NCI-H1694 treated with DMSO at 0.1 percent for 48 hours (cell line): ENCODE measurements around the gene MTA1.

Experiments used
- DNase-seq: peaks from one replicate; lab custom pipeline; 2025; lab: John Stamatoyannopoulos, UW

The MTA1 gene

GRCh38 chr14:105476831-105477659 is 57.4 kb downstream of the MTA1 start:
- DNase-seq, result no peak

DNA sequence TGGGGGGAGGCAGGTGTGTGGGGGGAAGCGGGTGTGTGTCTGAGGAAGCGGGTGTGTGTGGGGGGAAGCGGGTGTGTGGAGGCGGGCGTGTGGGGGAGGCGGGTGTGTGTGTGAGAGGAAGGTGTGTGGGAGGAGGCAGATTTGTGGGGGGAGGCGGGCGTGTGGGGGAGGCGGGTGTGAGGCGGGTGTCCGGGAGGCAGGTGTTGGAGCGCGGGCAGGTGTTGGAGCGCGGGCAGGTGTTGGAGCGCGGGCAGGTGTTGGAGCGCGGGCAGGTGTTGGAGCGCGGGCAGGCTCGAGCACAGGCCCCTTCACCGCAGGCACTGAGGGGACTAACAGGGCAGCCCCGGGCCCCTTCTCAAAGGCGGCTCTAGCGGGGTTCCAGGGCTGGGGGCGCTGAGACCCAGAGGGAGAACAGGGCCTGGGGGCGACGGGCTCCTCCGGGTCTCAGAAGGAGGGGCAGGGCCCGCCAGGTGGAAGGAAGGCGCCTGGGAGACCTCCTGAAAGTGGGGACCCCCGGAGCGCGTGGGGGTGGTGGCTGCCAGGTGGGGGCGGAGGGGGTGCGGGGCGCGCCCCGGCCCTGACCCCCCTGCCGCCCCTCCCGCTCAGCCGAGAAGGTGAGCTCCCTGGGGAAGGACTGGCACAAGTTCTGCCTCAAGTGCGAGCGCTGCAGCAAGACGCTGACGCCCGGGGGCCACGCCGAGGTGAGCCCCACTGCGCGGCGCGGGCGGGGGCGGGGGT is 58.2 kb downstream of the MTA1 start:
- DNase-seq, result no peak

GRCh38 chr14:105478398-105479251 is 59.0 kb downstream of the MTA1 start:
- DNase-seq, result no peak

- DNase-seq, result no peak
Observed at GRCh38 chr14:105479431-105480158, 60.0 kb downstream of the MTA1 start.

DNA sequence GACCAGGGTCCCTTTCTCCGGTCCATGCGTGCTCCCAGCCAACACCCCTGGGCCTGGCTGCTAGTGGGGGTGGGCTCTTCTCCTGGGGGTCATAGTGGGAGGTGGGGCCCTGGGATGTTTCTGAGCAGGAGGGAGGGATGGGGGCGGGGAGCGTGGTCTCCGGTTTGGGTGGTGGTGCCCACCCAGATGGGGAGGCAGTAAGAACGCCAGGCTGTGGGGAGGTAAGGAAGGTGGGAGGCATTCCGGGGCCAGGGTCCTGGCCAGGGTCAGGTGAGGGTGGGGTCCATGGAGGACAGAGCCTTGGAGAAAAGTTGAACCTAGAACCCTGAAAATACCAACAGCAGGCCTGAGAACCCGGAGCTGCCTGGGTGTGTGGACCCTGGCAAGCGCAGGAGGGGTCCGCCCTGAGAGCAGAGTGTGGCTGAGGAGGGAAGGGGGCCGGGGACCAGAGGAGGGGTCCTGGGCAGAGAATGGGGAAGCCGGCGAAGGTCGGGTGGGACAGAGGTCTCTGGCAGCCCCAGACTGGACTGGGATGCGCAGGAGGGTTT is 60.6 kb downstream of the MTA1 start:
- no peak for DNase-seq

GRCh38 chr14:105480807-105481801 is 61.5 kb downstream of the MTA1 start:
- DNase-seq, result peak; percentile 87

DNA sequence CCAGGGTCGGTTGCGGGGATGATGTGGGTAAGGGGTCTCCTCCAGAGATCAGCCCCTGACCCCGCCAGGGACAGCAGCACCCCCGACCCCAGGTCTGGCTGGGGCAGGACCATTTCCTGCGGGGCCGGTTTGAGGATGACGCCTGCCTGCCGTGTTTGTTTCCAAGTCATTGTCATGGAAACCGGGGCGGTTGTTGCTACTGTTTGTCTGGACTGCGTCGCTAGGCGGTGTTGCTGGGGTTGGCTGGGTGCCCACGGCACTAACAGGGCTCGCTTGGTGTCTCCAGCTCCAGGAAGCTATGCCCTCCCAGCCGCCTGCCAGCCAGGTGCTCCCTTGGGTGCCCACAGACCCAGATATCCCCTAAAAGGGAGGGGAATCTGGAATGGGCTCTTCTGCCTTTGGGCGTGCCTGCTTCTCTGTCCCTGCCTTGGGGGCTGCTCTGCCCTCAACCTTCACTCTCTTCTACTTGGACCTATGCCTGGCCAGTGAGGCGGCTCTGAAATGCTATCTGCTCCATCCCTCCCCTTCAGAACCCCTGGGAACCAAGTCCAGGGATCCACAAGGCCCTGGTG is 62.3 kb downstream of the MTA1 start:
- DNase-seq, result peak; percentile 98

DNA sequence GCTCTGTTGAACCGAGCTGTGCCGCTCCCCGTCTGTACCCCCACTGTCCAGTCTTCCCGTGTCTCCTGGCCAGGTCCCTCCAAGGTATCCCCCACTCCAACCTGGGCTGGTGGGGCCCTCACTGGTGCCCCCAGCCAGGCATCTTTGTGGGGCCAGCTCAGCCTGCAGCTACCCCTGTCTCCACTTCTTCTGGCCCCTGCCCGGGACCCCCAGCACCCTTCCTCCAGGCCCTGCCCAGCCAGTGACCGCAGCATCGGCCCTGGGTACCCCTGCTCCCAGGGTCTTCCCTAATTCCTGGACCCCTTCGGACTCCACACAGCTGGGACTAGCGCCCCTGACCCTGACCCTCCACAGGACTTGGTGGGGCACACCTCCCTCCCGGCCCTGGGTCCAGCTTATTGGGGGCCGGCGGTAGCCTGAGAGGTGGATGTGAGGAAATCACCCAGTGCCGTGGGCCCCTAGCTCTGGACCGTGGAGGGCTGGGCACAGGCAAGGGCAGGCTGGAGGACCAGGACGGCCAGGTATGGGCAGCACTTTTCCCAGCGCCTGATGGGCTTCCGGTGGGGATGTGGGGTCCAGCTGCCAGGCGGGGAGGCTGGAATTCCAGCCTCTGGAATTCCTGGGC is 63.0 kb downstream of the MTA1 start:
- DNase-seq, result no peak

- no peak for DNase-seq
Observed at GRCh38 chr14:105483300-105484068, 63.9 kb downstream of the MTA1 start.

- DNase-seq, result no peak
Observed at GRCh38 chr14:105484069-105484996, 64.7 kb downstream of the MTA1 start.

- DNase-seq, result no peak
Observed at GRCh38 chr14:105484997-105485393, 65.4 kb downstream of the MTA1 start.

GRCh38 chr14:105485739-105486162 is 66.1 kb downstream of the MTA1 start:
- no peak for DNase-seq

- no peak for DNase-seq
Observed at GRCh38 chr14:105486163-105486973, 66.7 kb downstream of the MTA1 start, which contains the start of gene CRIP1. TSS of gene CRIP1 (plus strand) at chr14:105486886. CDS start at chr14:105487260, 374 bp downstream.

DNA sequence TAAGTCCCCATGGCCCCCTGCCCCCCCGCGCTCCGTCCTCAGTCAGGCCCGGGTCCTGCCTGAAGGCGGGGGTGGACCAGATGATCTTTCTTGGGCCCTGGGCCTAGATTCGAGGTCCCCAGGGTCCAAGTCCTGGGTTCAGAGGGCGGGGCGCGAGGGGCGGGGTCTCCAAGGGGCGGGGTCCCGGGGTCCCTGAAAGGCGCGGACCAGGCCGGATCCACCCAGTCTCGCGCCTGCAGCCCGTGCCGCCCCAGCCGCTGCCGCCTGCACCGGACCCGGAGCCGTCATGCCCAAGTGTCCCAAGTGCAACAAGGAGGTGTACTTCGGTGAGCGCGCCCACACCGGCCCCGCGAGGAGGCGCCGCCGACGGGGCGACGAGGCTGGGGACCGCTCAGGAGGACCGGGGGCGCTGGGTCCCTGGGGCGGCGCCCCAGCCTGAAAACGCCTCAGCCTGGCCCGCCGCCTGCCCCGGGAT is 67.4 kb downstream of the MTA1 start:
- DNase-seq, result no peak

- no peak for DNase-seq
Observed at GRCh38 chr14:105487449-105487985, 67.9 kb downstream of the MTA1 start.
